GM12892 (cell line): Measurements from ENCODE around the gene COL26A1.

ENCODE experiments used
- POLR2A ChIP-seq: IDR thresholded peaks from 2 replicates; pipeline ENCODE4 v1.6.1; 2011; ENCODE audit warnings: low read depth, low read length, control low read depth
- POLR2AphosphoS5 ChIP-seq: IDR thresholded peaks from 2 replicates; pipeline ENCODE4 v1.6.1; 2011; ENCODE audit warnings: low read depth, low read length, control low read depth
- TAF1 ChIP-seq: IDR thresholded peaks from 2 replicates; pipeline ENCODE4 v1.6.1; 2011; ENCODE audit warnings: low read depth, mild to moderate bottlenecking, control low read depth, low read length, borderline replicate concordance

- TF ChIP-seq POLR2AphosphoS5 (no peak), POLR2A (no peak), TAF1 (no peak)
These were observed 31.2 kb downstream of the COL26A1 start for GRCh38 chr7:101393865-101394264.
